K562 (cell line): ENCODE measurements around the gene ARHGEF17. TPM values are rescaled to one million over a fixed set of nuclear protein-coding genes. Genes with fewer than 3 reads are reported as not detected.

Source experiments
- ETS1 ChIP-seq: conservative IDR thresholded peaks from 2 replicates; pipeline ENCODE4 v1.6.1; 2011; ENCODE audit warnings: low read depth, mild to moderate bottlenecking, low read length; ENCODE audit not compliant: control insufficient read depth
- IFI16 ChIP-seq: fragments of 250-450 bp; sonication (Bioruptor Pico); IDR thresholded peaks from 2 replicates; pipeline ENCODE4 v2.1.2; 2022; ENCODE audit warnings: mild to moderate bottlenecking, inconsistent platforms
- NFATC3 ChIP-seq: fragments of 450-650 bp; IDR thresholded peaks from 2 replicates; pipeline ENCODE4 v1.6.1; 2017; ENCODE audit warnings: mild to moderate bottlenecking
- NR2F6 ChIP-seq: fragments of 450-650 bp; formaldehyde crosslinking; IDR thresholded peaks from 2 replicates; pipeline ENCODE4 v1.4.0; 2020; ENCODE audit warnings: mild to moderate bottlenecking
- PKNOX1 ChIP-seq: fragments of 450-650 bp; IDR thresholded peaks from 2 replicates; pipeline ENCODE4 v1.6.1; 2016
- PML ChIP-seq: IDR thresholded peaks from 2 replicates; pipeline ENCODE4 v1.6.1; 2012; ENCODE audit warnings: low read length, inconsistent platforms
- PURB ChIP-seq: sonication (generic); formaldehyde crosslinking; IDR thresholded peaks from 2 replicates; pipeline ENCODE4 v1.9.0; 2021; ENCODE audit warnings: low read depth, mild to moderate bottlenecking, missing genetic modification reagents
- RHOXF2B ChIP-seq: fragments of 250-450 bp; sonication (Bioruptor Pico); conservative IDR thresholded peaks from 2 replicates; pipeline ENCODE4 v1.5.1; 2021
- TEAD4 ChIP-seq, 2 experiments: sonication (generic) in 1 of 2; formaldehyde crosslinking in 1 of 2; IDR thresholded peaks; 2 replicates each; pipeline versions ENCODE4 v1.6.1 to v1.8.0; 2012 to 2022; ENCODE audit warnings: borderline replicate concordance in 1 of 2, inconsistent platforms in 1 of 2, low read length in 1 of 2, mild to moderate bottlenecking in 1 of 2, missing genetic modification reagents in 1 of 2
- XRCC5 ChIP-seq: fragments of 200-400 bp; formaldehyde crosslinking; IDR thresholded peaks from 2 replicates; pipeline ENCODE4 v1.6.1; 2017; ENCODE audit warnings: low read depth, mild to moderate bottlenecking, low read length
- ZBTB17 ChIP-seq: fragments of 450-650 bp; formaldehyde crosslinking; IDR thresholded peaks from 2 replicates; pipeline ENCODE4 v1.4.0; 2020; ENCODE audit warnings: mild to moderate bottlenecking
- ZBTB7A ChIP-seq: IDR thresholded peaks from 2 replicates; pipeline ENCODE4 v1.6.1; 2011; ENCODE audit warnings: low read depth, mild to moderate bottlenecking, low read length, moderate library complexity, borderline replicate concordance; ENCODE audit not compliant: control insufficient read depth
- ZNF143 ChIP-seq: sonication (generic); formaldehyde crosslinking; IDR thresholded peaks from 2 replicates; pipeline ENCODE4 v1.9.0; 2022; ENCODE audit warnings: mild to moderate bottlenecking, missing genetic modification reagents
- ZNF511 ChIP-seq: sonication (generic); formaldehyde crosslinking; IDR thresholded peaks from 2 replicates; pipeline ENCODE4 v1.8.0; 2022; ENCODE audit warnings: mild to moderate bottlenecking, missing genetic modification reagents
- polyA plus RNA-seq, 8 experiments: library from polyadenylated mRNA; depleted of rRNA in 4 of 8; stranded (reverse) in 5 of 8; unstranded in 3 of 8; fragments of >200 nt; fragmentation: Nextera tagmentation in 2 of 8; fragmentation: Illumina TruSeq in 1 of 8; extraction: Ambion mirVana in 2 of 8; extraction: Trizol in 1 of 8; gene quantifications; 2 replicates each; pipeline versions ENCODE4 v1.2.1 to v1.2.3, GENCODE V29; 2011 to 2014; ENCODE audit warnings: inconsistent platforms in 1 of 8, missing spikeins in 1 of 8
- total RNA-seq, 7 experiments: library from RNA; depleted of rRNA in 6 of 7; stranded (reverse); fragments of >200 nt in 6 of 7; fragmentation: Illumina TruSeq in 2 of 7; extraction: Trizol in 2 of 7; gene quantifications; 2 replicates each; pipeline versions ENCODE4 v1.2.1 to v1.2.3, GENCODE V29; 2011 to 2021; ENCODE audit warnings: low replicate concordance in 1 of 7
- TF ChIP-seq, protein P1 (sequence below): sonication (generic); formaldehyde crosslinking; IDR thresholded peaks from 2 replicates; pipeline ENCODE4 v1.8.0; 2022; ENCODE audit warnings: mild to moderate bottlenecking, missing genetic modification reagents
- TF ChIP-seq, protein P2 (sequence below): fragments of 250-450 bp; sonication (Bioruptor Pico); IDR thresholded peaks from 2 replicates; pipeline ENCODE4 v1.8.0; 2022; ENCODE audit warnings: moderate library complexity, mild to moderate bottlenecking, inconsistent platforms
- TF ChIP-seq, protein P3 (sequence below), 2 experiments: IDR thresholded peaks; 2 replicates each; pipeline ENCODE4 v1.6.1; 2011; ENCODE audit warnings: borderline replicate concordance in 1 of 2, control low read depth in 1 of 2, low read depth in 1 of 2, low read length in 1 of 2, mild to moderate bottlenecking in 1 of 2, mixed read lengths in 1 of 2, moderate library complexity in 1 of 2; ENCODE audit not compliant: insufficient read depth in 1 of 2, insufficient read length in 1 of 2, poor library complexity in 1 of 2, severe bottlenecking in 1 of 2; ENCODE audit errors: extremely low read depth in 1 of 2

ARHGEF17 gene
- total and polyA plus RNA-seq, 9 of the 15 experiments (the other 6 are each of a cell fraction or from before 2014, with no cell fraction given) = 0.04 to 0.68 (median 0.10) TPM; not detected in 2

DNA sequence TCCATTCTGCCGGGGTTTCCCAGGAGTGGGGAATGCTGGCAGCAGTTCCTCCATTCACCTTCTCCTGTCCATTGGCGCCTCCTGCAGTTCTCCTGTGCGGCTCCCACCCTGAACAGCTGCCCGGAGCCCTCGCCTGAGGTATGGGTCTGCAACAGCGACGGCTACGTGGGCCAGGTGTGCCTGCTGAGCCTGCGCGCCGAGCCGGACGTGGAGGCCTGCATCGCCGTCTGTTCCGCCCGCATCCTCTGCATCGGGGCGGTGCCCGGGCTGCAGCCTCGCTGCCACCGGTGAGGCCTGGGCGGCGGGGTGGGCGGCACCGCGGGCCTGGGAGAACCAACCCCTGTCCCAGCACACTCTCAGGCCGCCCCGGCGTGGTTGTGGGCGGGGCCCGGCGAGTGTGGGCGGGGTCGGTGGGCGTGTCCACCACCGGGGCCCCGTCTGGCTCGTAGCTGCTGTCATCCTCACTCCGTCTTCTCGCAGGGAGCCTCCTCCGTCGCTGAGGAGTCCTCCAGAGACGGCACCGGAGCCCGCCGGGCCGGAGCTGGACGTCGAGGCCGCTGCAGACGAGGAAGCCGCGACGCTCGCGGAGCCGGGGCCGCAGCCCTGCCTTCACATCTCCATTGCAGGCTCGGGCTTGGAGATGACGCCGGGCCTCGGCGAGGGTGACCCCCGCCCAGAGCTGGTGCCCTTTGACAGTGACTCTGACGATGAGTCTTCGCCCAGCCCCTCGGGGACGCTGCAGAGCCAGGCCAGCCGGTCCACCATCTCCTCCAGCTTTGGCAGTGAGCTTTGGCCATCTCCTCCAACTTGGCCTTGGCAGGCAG lies 54.1 kb downstream of the ARHGEF17 start (continued):
- TF ChIP-seq, protein P1, sequence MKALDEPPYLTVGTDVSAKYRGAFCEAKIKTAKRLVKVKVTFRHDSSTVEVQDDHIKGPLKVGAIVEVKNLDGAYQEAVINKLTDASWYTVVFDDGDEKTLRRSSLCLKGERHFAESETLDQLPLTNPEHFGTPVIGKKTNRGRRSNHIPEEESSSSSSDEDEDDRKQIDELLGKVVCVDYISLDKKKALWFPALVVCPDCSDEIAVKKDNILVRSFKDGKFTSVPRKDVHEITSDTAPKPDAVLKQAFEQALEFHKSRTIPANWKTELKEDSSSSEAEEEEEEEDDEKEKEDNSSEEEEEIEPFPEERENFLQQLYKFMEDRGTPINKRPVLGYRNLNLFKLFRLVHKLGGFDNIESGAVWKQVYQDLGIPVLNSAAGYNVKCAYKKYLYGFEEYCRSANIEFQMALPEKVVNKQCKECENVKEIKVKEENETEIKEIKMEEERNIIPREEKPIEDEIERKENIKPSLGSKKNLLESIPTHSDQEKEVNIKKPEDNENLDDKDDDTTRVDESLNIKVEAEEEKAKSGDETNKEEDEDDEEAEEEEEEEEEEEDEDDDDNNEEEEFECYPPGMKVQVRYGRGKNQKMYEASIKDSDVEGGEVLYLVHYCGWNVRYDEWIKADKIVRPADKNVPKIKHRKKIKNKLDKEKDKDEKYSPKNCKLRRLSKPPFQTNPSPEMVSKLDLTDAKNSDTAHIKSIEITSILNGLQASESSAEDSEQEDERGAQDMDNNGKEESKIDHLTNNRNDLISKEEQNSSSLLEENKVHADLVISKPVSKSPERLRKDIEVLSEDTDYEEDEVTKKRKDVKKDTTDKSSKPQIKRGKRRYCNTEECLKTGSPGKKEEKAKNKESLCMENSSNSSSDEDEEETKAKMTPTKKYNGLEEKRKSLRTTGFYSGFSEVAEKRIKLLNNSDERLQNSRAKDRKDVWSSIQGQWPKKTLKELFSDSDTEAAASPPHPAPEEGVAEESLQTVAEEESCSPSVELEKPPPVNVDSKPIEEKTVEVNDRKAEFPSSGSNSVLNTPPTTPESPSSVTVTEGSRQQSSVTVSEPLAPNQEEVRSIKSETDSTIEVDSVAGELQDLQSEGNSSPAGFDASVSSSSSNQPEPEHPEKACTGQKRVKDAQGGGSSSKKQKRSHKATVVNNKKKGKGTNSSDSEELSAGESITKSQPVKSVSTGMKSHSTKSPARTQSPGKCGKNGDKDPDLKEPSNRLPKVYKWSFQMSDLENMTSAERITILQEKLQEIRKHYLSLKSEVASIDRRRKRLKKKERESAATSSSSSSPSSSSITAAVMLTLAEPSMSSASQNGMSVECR (CRISPR knock-in tag) = peak; percentile 70
- TF ChIP-seq, protein P2, sequence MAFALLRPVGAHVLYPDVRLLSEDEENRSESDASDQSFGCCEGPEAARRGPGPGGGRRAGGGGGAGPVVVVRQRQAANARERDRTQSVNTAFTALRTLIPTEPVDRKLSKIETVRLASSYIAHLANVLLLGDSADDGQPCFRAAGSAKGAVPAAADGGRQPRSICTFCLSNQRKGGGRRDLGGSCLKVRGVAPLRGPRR (CRISPR knock-in tag) = no peak
- TF ChIP-seq, protein P3, sequence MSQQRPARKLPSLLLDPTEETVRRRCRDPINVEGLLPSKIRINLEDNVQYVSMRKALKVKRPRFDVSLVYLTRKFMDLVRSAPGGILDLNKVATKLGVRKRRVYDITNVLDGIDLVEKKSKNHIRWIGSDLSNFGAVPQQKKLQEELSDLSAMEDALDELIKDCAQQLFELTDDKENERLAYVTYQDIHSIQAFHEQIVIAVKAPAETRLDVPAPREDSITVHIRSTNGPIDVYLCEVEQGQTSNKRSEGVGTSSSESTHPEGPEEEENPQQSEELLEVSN (IDR thresholded peaks at IDR 0.05; ENCODE audit: borderline replicate concordance in 1 of 2, extremely low read depth in 1 of 2, insufficient read depth in 1 of 2, insufficient read length in 1 of 2, low read depth in 1 of 2, low read length in 1 of 2, poor library complexity in 1 of 2, severe bottlenecking in 1 of 2) = peak in 1 of 2 experiments; percentile 17
- TF ChIP-seq PML (no peak), ZNF511 (peak; percentile 20; the same call in 1 of the 2 replicates), NR2F6 (CRISPR knock-in tag) (no peak), RHOXF2B (no peak), PKNOX1 (peak; percentile 34; the same call in 1 of the 2 replicates), IFI16 (CRISPR knock-in tag) (no peak), ZBTB17 (CRISPR knock-in tag) (no peak), XRCC5 (no peak), NFATC3 (no peak), PURB (CRISPR knock-in tag) (no peak), TEAD4 (IDR thresholded peaks at IDR 0.05; ENCODE audit: low read length) (no peak), TEAD4 (CRISPR knock-in tag; IDR thresholded peaks at IDR 0.05; ENCODE audit: borderline replicate concordance) (0 out of 2 replicates have a peak, but pooled peaks have one; percentile 55), ZNF143 (CRISPR knock-in tag) (peak; percentile 17; the same call in 1 of the 2 replicates), ZBTB7A (0 out of 2 replicates have a peak, but pooled peaks have one; percentile 36), ETS1 (0 out of 2 replicates have a peak, but pooled peaks have one; percentile 38)
